Non-pigmented ciliary epithelial cell (primary cell): Measurements from ENCODE around the gene LGALS1.
"Not testable (repeated sequence)": the region's sequence is repeated elsewhere in the genome, so short reads cannot be mapped to it uniquely, and the experiment has no call there.

Experiments used
- DNase-seq: peaks from one replicate; pipeline ENCODE4 v3.0.0-alpha.2; 2010; ENCODE audit warnings: low read depth

The LGALS1 gene

DNA sequence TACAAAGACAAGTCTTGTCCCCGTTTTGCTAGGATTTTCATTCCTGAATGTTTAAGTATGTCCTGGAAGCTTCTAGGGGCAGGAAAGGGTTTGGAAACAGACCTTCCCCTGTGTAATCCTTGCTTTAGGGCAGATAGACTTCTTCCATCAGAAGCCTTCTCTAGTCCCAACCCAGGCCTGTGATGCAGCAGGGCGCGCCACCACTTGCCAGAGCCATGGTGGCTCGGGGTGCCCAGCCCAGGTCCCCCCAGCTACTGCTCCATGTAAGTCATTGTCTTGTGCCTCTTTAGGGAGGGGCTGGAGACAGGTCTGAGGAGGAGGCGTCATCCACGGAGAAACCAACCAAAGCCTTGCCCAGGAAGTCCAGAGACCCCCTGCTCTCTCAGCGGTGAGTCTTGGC, 15.0 kb downstream of the LGALS1 start:
- no peak for DNase-seq

DNA sequence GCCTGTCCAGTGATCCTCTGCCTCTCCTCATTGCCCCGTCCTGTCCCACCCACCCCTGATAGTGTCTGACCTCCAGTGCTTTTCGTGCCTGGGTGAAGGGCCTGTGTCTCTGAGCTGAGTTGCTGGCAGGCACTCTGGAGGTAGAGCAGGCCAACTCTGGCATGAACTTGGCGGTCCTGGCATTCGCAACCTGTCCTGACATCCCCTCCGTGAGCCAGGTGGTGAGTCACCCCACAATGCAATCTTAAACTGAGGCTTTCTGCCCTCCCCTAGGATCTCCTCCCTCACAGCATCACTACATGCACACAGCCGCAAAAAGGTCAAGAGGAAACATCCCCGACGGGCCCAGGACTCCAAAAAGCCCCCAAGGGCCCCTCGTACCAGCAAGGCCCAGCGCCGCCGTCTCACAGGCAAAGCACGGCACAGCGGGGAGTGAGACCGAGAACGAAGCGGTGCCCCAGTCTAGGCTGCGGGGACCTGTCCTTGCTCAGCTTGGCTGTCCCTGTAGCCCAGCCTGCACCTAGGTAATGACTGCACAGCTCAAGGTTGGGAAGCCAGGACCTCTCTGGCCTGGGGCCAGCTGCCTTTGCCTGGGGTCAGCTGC, 15.6 kb downstream of the LGALS1 start:
- no peak for DNase-seq

DNA sequence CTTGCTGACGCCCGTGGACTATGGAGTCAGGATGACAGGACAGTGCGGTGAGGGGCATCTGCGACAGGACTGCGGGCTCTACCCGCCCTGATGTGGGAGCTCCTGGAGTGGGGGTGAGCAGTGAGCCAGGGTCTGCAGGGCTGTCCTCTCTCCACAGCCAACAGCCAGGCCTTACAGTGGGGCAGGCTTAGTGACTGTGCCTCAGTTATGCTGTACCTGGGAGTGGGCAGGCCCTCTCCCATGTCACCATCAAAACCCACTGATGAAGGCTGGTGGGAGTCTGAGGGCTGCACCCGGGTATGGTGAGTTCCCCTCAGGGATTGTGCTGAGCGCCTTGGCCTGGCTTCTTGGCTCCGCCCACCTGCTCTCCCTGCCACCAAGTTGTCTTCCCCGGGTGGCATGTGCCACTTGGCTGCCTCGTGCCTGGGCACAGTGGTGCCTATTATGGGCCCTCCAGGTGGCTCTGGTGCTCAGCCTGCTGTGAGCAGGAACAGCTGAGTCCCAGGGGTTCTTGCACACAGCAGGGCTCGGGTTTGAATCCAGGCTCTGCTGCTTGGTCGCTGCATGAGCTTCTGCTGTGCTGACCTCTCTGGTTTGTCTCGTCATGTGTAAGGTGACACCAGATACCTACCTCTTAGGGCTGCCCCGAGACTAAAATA, 17.3 kb downstream of the LGALS1 start:
- DNase-seq: no peak

DNA sequence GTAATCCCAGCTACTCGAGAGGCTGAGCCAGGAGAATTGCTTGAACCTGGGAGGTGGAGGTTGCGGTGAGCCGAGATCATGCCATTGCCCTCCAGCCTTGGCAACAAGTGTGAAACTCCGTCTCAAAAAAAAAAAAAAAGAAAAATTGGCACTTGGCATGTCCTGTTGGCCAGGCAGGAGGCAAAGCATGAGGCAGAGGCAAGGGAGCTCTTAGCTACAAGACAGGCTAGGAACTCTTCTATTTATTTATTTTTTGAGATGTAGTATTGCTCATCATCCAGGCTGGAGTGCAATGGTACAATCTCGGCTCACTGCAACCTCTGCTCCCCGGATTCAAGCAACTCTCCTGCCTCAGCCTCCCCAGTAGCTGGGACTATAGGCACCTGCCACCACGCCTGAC, 18.7 kb downstream of the LGALS1 start:
- not testable (repeated sequence) for DNase-seq

DNA sequence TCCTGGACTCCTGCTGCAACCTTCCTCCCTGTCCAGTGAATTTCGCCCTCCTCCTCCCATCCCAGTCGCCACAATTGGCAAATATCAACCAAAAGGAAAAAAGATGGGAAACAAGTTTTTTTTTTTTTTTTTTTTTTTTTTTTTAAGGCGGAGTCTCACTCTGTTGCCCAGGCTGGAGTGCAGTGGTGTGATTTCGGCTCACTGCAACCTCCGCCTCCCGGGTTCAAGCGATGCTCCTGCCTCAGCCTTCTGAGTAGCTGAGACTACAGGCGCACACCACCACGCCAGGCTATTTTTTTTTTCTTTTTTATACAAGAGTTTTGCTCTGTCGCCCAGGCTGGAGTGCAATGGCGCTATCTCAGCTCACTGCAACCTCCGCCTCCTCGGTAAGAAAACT, 20.8 kb downstream of the LGALS1 start:
- not testable (repeated sequence) for DNase-seq

DNA sequence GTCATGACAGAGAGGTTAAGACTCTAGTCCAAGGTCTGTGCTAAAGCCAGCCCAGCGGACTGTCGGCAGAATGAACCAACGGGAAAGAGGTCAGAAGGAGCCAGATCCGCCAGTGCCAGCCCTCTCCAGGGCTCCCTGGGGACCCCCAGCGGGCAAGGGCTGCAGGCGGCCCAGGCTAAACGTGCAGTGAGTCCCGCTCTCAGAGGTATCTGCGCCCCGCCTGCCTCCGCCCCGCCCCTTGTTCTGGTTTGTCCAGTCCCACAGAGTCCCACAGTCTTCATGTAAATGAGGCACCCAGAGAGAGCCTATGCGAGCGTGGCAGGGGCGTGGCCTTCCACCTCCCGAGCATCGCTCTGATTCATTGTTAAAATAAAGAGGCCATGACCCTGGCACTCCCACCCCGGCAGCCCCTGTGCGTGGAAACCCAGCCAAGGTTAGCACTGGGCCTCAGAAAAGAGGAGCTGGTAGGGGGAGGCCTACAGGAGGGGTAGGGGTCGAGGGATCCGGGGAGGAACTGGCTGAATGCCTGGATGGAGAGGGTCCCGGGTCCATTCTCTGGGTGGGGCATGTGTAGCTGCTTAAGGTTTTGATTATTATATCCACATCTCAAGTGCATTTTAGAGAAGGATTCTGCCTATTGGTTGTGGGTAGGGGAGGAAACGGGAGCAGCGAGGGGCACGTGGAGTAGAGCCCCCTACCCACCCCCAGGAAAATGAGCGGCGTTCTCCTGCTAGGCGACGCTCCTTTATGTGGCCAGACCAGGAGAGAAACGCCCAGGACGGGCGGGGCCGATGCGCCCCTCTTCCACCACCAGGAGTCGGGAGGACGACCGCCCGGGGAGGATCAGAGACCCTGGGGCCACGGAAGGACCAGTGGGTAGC, 21.5 kb downstream of the LGALS1 start, which contains the start of gene TRIOBP:
Gene TRIOBP (plus strand): TSS at position 392 of the 881 bp plus-strand sequence. CDS start 4,318 bp downstream, outside the sequence.
- no peak for DNase-seq

DNA sequence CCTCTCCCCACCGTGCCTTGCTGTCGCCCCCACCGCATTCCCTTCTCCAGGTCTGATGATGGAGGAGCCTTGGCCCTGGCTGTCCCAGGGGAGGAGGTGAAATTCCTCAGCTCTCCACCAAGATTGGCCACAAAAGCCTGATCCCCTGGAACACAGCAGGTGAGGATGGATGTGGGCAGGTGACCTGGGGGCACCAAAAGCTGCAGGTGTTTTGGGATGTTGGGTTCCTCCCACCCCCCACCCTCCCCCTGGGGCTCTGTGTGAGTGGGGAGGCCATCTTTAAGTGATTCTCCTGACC, 22.1 kb downstream of the LGALS1 start:
- no peak for DNase-seq

DNA sequence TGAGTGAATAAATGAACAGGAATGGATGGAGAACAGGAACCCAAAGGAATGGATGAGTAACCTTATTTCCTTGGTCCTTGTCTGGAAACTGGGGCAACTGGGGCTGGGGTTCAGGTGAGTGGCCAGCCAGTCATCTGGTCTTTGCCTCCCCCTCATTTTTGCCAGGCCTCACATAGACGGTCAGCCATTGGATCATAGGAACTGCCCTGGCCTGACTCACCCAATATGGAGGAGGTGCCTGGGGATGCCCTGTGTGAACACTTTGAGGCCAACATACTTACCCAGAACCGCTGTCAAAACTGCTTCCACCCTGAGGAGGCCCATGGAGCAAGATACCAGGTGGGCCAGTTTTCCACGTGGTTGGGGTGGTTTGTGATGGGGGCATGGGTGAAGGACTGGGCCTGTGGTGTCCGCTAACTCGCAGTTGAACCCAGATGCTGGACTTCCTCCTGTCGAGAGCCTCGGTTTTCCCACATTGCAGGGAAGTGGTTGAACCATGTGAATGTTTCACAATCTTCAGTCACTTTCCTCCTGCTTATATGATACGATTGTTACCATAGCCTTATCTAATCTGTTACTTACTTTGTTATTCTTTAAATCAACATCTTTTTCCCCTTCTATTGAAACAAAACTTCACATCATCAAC, 25.8 kb downstream of the LGALS1 start:
- no peak for DNase-seq

DNA sequence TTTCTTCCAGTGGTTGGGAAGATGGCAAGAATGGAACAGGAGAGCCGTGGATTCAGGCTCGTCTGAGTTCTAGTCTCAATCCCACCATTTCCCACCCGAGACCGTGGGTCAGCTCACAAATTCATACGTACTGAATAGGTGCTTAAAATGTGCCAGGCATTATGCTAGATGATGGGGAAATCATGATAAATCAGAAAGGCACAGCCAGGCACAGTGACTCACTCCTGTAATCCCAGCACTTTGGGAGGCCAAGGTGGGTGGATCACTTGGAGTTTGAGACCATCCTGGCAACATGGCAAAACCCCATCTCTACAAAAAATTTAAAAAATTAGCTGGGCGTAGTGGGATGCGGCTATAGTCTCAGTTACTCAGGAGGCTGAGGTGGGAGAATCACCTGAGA, 28.5 kb downstream of the LGALS1 start:
- no peak for DNase-seq

DNA sequence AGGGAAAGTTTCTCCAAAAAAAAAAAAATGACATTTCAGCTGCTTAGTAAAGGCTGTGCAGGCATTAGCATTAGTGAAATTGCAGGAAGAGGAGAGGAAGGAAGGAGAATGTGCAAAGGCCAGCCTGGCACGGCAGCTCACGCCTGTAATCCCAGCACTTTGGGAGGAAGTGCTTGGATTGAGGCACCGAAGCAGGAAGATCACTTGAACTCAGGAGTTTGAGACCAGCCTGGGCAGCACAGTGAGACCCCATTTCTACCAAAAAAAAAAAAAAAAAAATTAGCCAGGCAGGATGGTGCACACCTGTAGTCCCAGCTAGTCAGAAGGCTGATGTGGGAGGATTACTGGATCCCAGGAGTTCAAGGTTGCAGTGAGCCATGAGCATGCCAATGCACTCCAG, 29.2 kb downstream of the LGALS1 start:
- no peak for DNase-seq

DNA sequence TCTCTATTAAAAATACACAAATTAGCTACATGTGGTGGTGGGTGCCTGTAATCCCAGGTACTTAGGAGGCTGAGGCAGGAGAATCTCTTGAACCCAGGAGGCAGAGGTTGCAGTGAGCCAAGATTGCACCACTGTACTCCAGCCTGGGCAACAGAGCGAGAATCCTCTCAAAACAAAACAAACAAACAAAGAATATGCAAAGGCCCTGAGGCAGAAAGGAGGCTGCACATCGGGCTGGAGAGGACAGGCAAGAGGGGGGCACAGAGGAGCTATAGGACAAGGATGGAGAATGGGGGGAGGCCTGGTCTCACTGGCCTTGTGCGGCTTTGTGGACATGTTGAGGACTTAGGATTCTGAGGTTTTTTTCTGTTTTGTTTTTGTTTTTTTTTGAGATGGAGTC, 29.8 kb downstream of the LGALS1 start:
- no peak for DNase-seq

DNA sequence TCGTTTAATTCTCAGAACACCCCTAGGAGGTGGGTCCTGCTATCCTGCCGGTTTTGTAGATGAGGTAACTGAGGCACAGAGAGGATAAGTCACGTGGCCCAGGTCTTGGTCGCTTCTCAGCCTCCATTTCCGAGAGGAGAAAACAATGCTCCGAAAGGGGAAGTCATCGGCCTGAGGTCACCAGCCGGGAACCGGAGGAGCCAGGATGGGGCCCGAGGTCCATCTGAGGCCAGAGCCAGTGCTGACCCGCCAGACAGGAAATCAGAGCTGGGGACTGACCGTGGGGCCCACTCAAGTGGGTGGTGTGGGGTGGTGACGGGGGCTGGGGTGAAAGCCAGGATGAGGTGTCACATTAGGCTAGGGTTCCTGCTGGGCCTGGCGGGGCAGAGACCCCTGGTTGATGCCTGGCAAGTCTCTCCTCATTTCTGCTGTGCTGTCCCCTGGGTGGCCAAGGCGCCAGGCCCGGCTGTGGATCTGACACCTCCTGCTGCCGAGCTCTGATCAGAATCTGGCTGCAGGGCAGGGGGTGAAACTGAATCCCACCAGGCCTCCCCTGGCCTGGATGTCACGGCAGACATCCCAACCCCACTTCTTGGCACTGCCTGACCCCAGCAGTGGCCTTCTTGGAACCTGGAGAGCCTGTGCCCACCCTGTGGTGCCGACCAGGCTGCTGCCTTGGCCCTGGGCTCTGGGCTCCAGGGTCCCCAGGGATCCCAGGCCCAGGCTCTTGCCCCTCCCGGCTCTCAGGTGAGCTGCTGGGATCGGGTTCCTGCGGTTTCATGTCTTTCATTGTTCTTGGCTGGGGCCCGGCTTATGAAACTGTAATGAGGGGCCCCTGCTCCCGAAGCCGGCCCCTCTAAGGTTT, 33.4 kb downstream of the LGALS1 start:
- no peak for DNase-seq

DNA sequence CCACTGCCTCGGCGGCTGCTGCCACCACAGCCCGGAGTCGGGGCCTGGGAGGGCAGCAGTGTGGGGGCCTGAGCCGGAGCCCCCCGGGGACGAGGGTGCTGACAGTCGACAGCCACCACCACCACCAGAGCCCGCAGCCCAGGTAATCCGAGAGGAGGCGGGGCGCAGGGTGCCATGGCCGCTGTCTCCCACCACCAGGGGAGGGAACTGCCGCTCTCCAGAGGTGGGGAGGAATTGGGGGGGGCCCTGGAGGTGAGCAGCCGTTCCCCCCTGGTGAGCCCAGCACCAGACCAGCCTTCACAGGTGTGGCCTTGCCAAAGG, 34.0 kb downstream of the LGALS1 start:
- no peak for DNase-seq

DNA sequence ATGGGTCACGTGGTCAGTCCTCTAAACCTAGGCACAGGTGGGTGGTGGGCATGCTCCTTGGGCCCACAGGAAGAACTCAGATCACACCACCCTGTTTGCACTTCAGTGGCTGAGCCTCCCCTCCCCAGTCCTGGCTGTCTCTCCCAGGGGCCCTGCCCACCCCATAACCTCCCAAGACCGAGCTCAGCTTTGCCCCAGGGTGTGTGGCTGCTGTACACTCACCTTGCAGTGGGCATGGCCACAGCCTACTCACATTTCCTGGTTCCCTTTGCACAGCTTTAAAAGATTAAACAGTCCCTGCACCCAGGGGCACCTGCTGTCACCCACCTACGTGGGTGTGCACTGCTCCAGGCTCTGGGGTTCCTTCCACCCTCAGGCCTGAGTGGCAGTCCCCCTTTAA, 35.2 kb downstream of the LGALS1 start:
- DNase-seq: no peak

DNA sequence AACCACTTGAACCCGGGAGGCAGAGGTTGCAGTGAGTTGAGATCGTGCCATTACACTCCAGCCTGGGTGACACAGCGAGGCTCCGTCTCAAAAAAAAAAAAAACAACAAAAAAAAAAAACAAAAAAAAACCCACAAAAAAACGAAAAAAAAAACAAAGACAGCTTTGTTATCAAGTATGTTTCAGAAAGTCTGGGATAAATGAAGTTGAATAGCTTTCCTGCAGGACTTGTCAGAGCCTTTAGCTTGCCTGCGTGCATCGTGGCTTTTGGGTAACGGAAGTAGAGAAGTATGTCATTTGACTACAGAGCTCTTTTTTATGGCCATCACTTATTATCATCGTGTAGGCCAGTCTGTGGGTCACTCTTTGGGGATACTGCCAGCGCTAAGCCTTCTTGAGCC, 36.1 kb downstream of the LGALS1 start:
- DNase-seq: no peak

DNA sequence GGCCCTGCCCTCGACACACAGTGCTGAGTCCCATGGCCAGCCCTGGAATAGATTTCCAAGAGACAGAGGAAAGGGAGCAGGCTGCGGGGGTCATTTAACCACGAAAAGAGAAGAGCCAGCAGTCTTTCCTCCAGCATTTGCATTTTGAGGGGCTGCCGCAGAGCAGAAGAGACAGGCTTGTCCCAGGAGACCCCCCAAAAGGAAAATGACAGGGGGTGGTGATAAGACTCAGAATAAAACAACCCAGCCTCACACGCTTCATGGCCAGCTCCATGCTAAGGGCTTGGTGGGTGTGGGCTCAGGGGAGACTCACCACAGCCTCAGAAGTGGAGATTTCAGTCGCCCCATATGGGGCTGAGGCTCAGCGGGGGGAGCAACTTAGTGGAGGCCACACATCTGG, 38.3 kb downstream of the LGALS1 start:
- DNase-seq: no peak

DNA sequence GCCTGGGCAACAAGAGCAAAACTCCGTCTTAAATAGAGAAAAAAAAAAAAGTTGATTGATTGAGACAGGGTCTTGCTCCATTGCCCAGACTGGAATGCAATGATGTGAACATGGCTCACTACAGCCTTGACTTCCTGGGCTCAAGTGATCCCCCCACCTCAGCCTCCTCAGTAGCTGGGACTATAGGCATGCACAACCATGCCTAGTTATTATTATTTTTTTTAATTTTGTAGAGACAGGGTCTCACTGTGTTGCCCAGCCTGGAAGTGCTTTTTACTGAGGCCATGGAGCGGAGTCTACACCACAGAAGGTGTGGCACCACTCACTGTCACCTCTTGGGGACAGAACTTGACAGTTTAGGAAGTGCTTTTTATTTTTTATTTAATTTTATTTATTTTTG, 39.2 kb downstream of the LGALS1 start:
- no peak for DNase-seq

DNA sequence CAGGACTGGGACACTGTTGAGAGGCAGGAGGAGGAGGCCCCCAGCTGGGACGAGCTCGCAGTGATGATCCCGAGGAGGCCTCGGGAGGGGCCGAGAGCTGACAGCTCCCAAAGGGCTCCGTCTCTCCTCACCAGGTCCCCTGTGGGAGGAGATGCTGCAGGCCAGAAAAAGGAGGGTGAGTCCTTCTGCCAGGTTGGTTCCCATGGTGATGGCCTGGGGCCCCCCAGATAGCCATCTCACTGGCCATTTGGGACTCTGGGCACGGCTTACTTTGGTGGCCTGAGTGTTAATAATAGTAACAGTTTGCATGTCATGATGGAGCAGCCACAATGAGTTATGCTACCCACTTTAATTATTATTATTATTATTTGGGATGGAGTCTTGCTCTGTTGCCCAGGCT, 40.3 kb downstream of the LGALS1 start:
- no peak for DNase-seq

DNA sequence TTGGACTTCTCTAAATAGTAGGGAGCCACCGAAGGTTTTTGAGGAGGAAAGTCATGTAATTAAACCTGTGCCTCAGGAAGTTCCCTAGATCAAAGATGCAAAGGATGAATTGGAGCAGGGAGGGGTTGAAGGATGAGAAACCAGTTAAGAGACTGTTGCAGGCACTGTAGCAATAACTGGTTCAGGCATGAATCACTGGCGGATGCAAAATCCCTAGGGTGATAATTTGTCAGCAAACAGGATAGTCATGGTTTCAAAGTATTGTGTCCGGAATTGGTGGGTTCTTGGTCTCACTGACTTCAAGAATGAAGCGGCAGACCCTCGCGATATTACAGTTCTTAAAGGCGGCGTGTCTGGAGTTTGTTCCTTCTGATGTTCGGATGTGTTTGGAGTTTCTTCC, 41.3 kb downstream of the LGALS1 start:
- no peak for DNase-seq

DNA sequence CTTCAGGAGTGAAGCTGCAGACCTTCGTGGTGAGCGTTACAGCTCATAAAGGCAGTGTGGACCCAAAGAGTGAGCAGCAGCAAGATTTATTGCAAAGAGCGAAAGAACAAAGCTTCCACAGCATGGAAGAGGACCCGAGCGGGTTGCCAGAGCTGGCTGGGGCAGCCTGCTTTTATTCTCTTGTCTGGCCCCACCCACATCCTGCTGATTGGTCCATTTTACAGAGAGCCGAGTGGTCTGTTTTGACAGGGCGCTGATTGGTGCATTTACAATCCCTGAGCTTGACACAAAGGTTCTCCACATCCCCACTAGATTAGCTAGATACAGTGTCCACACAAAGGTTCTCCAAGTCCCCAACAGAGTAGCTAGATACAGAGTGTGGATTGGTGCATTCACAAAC, 41.8 kb downstream of the LGALS1 start:
- DNase-seq: not testable (repeated sequence)

DNA sequence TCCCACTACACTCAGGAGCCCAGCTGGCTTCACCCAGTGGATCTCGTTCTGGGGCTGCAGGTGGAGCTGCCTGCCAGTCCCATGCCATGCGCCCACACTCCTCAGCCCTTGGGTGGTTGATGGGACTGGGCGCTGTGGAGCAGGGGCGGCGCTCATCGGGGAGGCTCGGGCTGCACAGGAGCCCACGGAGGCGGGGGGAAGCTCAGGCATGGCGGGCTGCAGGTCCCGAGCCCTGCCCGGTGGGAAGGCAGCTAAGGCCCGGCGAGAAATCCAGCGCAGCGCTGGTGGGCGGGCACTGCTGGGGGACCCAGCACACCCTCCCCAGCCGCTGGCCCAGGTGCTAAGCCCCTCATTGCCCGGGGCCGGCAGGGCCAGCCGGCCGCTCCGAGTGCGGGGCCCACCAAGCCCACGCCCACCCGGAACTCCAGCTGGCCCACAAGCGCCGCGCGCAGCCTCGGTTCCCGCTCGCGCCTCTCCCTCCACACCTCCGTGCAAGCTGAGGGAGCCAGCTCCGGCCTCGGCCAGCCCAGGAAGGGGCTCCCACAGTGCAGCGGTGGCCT, 42.4 kb downstream of the LGALS1 start:
- not testable (repeated sequence) for DNase-seq
